Sigmoid colon (tissue), 7 donors: Measurements from ENCODE around the gene GSE1. TPM values are rescaled to one million over a fixed set of nuclear protein-coding genes. Genes with fewer than 3 reads are reported as not detected.

Source experiments
- DNase-seq: peaks from one replicate; pipeline ENCODE4 v3.0.0-alpha.2; 2019
- H3K27ac ChIP-seq, 4 donors: fragments of 200-600 bp; sonication (generic); one replicate each; pipeline ENCODE4 v1.5.1; 2016 to 2019; ENCODE audit warnings: mild to moderate bottlenecking in 1 of 4
- H3K27me3 ChIP-seq, 3 donors: fragments of 200-600 bp; sonication (generic); one replicate each; pipeline ENCODE4 v1.5.1; 2019; ENCODE audit warnings: mild to moderate bottlenecking in 1 of 3
- H3K36me3 ChIP-seq, 4 donors: fragments of 200-600 bp; sonication (generic); one replicate each; pipeline ENCODE4 v1.5.1; 2016 to 2019
- H3K4me1 ChIP-seq, 4 donors: fragments of 200-600 bp; sonication (generic); one replicate each; pipeline ENCODE4 v1.5.1; 2017 to 2019
- H3K4me3 ChIP-seq, 4 donors: fragments of 200-600 bp; sonication (generic); one replicate each; pipeline ENCODE4 v1.5.1; 2017 to 2019; ENCODE audit warnings: mild to moderate bottlenecking in 2 of 4, moderate library complexity in 1 of 4
- H3K9me3 ChIP-seq, 4 donors: fragments of 200-600 bp in 3 of 4; sonication (generic) in 3 of 4; one replicate each; pipeline versions ENCODE4 v1.5.1 to v1.6.1; 2013 to 2019
- CTCF ChIP-seq, 4 experiments: fragments of 450-650 bp in 3 of 4; fragments of 200-600 bp in 1 of 4; IDR thresholded peaks; one replicate each; pipeline ENCODE4 v1.5.1; 2016 to 2019; ENCODE audit warnings: antibody characterized with exemption in 4 of 4, mild to moderate bottlenecking in 3 of 4, moderate library complexity in 2 of 4
- EP300 ChIP-seq, 4 donors: sonication (generic); formaldehyde crosslinking; IDR thresholded peaks; one replicate each; pipeline ENCODE4 v1.6.1; 2017; ENCODE audit warnings: antibody characterized with exemption in 4 of 4
- POLR2A ChIP-seq, 2 donors: fragments of 450-650 bp; IDR thresholded peaks; one replicate each; pipeline ENCODE4 v1.6.1; 2016; ENCODE audit warnings: antibody characterized with exemption in 2 of 2, mild to moderate bottlenecking in 2 of 2, moderate library complexity in 2 of 2
- POLR2AphosphoS5 ChIP-seq, 4 donors: sonication (generic); formaldehyde crosslinking; IDR thresholded peaks; one replicate each; pipeline ENCODE4 v1.6.1; 2017; ENCODE audit warnings: antibody characterized with exemption in 4 of 4
- WGBS, 2 donors: extraction: QIAGEN DNeasy Blood & Tissue Kit; methylation state at CpG; one replicate each; pipeline ENCODE4 v1.1.7; 2013; 5-methylcytosine and 5-hydroxymethylcytosine counted together
- intact Hi-C: fragments of 100-400 bp; cut with DNase I; formaldehyde crosslinking; loops from one replicate; pipeline ENCODE4 v1.15.1; 2023
- polyA plus RNA-seq, 3 donors: library from polyadenylated mRNA; stranded (reverse); fragments of 200-250 nt; gene quantifications; one replicate each; pipeline ENCODE4 v1.2.3, GENCODE V29; 2013
- total RNA-seq, 4 donors: library from RNA; depleted of rRNA; stranded (reverse); fragments of >200 nt; gene quantifications; one replicate each; pipeline ENCODE4 v1.1.0, GENCODE V29; 2016
- donor health status: healthy with polysubstance abuse.
- donor health status: Bipolar disorder and iron deficiency.
- donor health status: healthy.

GSE1 gene
- total and polyA plus RNA-seq, 7 donors, result 12.0 to 76.7 (median 42.5) TPM

GRCh38 chr16:85704011-85704410, 90.9 kb downstream of the GSE1 start:
- Histone ChIP-seq H3K36me3 (no peaks in the 10 kb centered on the region), H3K9me3 (no peaks in the 10 kb centered on the region), H3K27me3 (no peaks in the 10 kb centered on the region), H3K27ac (no peak overlapping the region), H3K4me3 (no peak overlapping the region), H3K4me1 (no peaks in the 10 kb centered on the region)
- DNase-seq, result no peak
- intact Hi-C loops, result no loop called here
- WGBS, 2 donors, result 89 to 94% methylated on average over 11 of the region's 11 CpGs
- TF ChIP-seq CTCF (IDR thresholded peaks at IDR 0.05), result no peak
- TF ChIP-seq POLR2A (IDR thresholded peaks at IDR 0.05), result no peak
- no peak for TF ChIP-seq EP300 (IDR thresholded peaks at IDR 0.05)
- TF ChIP-seq POLR2AphosphoS5 (IDR thresholded peaks at IDR 0.05), result no peak

- DNase-seq, result no peak
- no peak for TF ChIP-seq CTCF (IDR thresholded peaks at IDR 0.05)
- no peak for TF ChIP-seq EP300 (IDR thresholded peaks at IDR 0.05)
- no peak for TF ChIP-seq POLR2A (IDR thresholded peaks at IDR 0.05)
- no peak for TF ChIP-seq POLR2AphosphoS5 (IDR thresholded peaks at IDR 0.05)
- Histone ChIP-seq H3K36me3 (no peaks in the 10 kb centered on the region), H3K9me3 (no peaks in the 10 kb centered on the region), H3K4me1 (no peaks in the 10 kb centered on the region), H3K27ac (no peak overlapping the region), H3K4me3 (no peak overlapping the region), H3K27me3 (no peaks in the 10 kb centered on the region)
- 86 to 91% methylated on average over 20 of the region's 20 CpGs for WGBS, 2 donors
- intact Hi-C loops, result no loop called here
Measured at GRCh38 chr16:85704900-85705846, 92.1 kb downstream of the GSE1 start.

GRCh38 chr16:85706449-85707034, 93.4 kb downstream of the GSE1 start:
- no peak overlapping the region for H3K27ac ChIP-seq
- TF ChIP-seq EP300 (IDR thresholded peaks at IDR 0.05) (no peak), POLR2A (IDR thresholded peaks at IDR 0.05) (no peak), CTCF (IDR thresholded peaks at IDR 0.05) (no peak), POLR2AphosphoS5 (IDR thresholded peaks at IDR 0.05) (no peak)
- no peaks in the 10 kb centered on the region for H3K27me3 ChIP-seq
- no peak overlapping the region for H3K4me3 ChIP-seq
- DNase-seq, result no peak
- H3K9me3 ChIP-seq, result no peaks in the 10 kb centered on the region
- WGBS, 2 donors, result 92 to 96% methylated on average over 11 of the region's 11 CpGs
- H3K36me3 ChIP-seq, result no peaks in the 10 kb centered on the region
- intact Hi-C loops, result no loop called here
- H3K4me1 ChIP-seq, result no peaks in the 10 kb centered on the region

- 25 to 74% methylated on average over 16 of the region's 16 CpGs for WGBS, 2 donors
- no peak overlapping the region for H3K27ac ChIP-seq
- no peak for DNase-seq
- intact Hi-C loops, result no loop called here
- H3K4me3 ChIP-seq, result no peak overlapping the region
- peaks cover 0 to 6% (median 0%) of the 10 kb centered on the region in 4 donors for H3K9me3 ChIP-seq
- H3K4me1 ChIP-seq, result no peaks in the 10 kb centered on the region
- no peaks in the 10 kb centered on the region for H3K27me3 ChIP-seq
- no peaks in the 10 kb centered on the region for H3K36me3 ChIP-seq
- TF ChIP-seq POLR2A (IDR thresholded peaks at IDR 0.05), result no peak
- no peak for TF ChIP-seq CTCF (IDR thresholded peaks at IDR 0.05)
- no peak for TF ChIP-seq POLR2AphosphoS5 (IDR thresholded peaks at IDR 0.05)
- no peak for TF ChIP-seq EP300 (IDR thresholded peaks at IDR 0.05)
Measured at GRCh38 chr16:85707528-85708095, 94.5 kb downstream of the GSE1 start.
